ENCODE measurements around the gene MYO3B.

Gene MYO3B

DNA sequence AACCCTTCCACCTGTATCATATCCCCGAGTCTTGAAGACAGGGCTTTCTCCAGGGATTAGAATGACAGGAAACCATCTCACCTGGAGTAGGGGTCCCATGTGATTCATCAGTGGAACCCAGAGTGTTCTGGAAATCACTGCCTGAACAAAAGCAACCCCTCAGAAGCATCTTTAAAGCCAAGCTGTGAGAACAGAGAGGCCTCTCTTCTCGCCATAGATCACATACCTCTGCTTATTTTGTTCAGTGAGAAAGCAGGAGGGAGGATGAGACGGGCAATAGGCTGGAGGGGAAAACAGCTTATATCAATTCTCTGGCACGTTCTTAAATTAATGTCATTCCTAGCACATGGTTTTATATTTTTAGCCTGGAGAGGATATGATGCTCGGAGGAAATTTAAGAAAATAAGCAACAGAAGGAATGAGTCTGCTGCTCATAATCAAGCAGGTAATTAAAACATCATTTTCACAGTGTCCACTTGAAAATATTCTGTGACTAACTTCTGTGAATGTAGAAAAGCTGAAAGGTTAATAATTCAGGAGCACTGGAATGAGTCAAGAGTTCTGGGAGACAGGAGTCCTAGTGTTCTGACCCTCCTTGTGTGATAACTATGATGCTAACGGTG, 323.6 kb downstream of the MYO3B start:
- Histone ChIP-seq H3K9me3 (ENCODE audit: insufficient read depth, low read length) (no peaks in the 10 kb centered on the region), H3K9me2 (replicated peaks; ENCODE audit: insufficient read depth, low read length) (no peaks in the 10 kb centered on the region), H3K4me3 (ENCODE audit: insufficient read depth, low read length, poor library complexity, severe bottlenecking) (no peak overlapping the region), H3K27ac (ENCODE audit: low read depth, low read length) (no peak overlapping the region), H3K36me3 (ENCODE audit: low read length) (no peaks in the 10 kb centered on the region), H3K27me3 (ENCODE audit: low read length) (no peaks in the 10 kb centered on the region), H3F3A (ENCODE audit: insufficient read depth) (no peaks in the 10 kb centered on the region), H3K79me2 (ENCODE audit: insufficient read depth, low read length) (no peaks in the 10 kb centered on the region), H4K20me1 (ENCODE audit: low read depth, low read length) (no peaks in the 10 kb centered on the region), H3K9ac (ENCODE audit: low read length) (no peak overlapping the region), H3K4me2 (ENCODE audit: low read depth, low read length, poor library complexity, severe bottlenecking) (no peak overlapping the region), H2AFZ (ENCODE audit: low read depth, low read length, severe bottlenecking) (no peak overlapping the region)
- TF ChIP-seq, protein P1, sequence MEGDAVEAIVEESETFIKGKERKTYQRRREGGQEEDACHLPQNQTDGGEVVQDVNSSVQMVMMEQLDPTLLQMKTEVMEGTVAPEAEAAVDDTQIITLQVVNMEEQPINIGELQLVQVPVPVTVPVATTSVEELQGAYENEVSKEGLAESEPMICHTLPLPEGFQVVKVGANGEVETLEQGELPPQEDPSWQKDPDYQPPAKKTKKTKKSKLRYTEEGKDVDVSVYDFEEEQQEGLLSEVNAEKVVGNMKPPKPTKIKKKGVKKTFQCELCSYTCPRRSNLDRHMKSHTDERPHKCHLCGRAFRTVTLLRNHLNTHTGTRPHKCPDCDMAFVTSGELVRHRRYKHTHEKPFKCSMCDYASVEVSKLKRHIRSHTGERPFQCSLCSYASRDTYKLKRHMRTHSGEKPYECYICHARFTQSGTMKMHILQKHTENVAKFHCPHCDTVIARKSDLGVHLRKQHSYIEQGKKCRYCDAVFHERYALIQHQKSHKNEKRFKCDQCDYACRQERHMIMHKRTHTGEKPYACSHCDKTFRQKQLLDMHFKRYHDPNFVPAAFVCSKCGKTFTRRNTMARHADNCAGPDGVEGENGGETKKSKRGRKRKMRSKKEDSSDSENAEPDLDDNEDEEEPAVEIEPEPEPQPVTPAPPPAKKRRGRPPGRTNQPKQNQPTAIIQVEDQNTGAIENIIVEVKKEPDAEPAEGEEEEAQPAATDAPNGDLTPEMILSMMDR (IDR thresholded peaks at IDR 0.05; ENCODE audit: insufficient read depth, low read length, poor library complexity, severe bottlenecking): no peak
- TF ChIP-seq EZH2phosphoT487 (conservative IDR thresholded peaks at IDR 0.05; ENCODE audit: low read length): no peak

DNA sequence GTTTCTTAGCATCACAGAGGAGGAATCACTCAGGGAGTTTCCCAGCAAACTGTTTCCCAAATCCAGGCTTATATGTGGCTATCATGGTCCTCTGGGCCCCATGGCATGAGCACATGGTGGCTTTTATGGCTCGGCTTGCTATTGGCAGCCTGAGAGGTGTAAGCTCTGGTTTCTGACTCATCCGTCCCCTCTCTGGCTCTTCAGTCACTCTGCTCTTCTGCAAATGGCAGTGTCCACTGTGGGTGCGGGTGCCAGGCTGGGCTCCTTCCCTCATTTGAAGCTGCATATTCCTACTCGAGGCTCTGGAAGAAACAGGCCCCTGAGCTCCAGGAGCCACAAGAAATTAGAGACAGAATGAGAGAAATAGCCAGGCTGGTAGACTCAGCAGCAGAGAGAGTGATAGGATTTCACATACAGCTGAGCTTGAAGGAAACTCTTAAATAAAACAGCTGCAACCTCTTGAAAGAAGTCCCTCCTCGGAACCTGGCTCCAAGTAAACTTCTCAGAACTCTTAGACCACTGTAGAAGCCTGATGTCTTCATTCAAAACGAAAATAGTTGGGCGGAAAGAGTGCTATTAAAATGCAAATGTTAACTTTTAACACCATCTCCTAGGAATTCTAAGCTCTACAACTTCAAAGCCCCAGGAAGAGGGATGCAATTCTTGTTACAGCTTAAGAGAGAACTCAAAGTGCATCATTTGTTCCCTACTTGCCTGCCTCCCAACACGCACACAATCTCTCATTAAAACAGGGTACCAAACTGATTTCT, 324.6 kb downstream of the MYO3B start:
- Histone ChIP-seq H3K27ac (ENCODE audit: low read depth, low read length) (no peak overlapping the region), H3K9ac (ENCODE audit: low read length) (no peak overlapping the region), H3K9me2 (replicated peaks; ENCODE audit: insufficient read depth, low read length) (no peaks in the 10 kb centered on the region), H3K36me3 (ENCODE audit: low read length) (no peaks in the 10 kb centered on the region), H4K20me1 (ENCODE audit: low read depth, low read length) (no peaks in the 10 kb centered on the region), H3K9me3 (ENCODE audit: insufficient read depth, low read length) (no peaks in the 10 kb centered on the region), H2AFZ (ENCODE audit: low read depth, low read length, severe bottlenecking) (no peak overlapping the region), H3K4me2 (ENCODE audit: low read depth, low read length, poor library complexity, severe bottlenecking) (no peak overlapping the region), H3K4me3 (ENCODE audit: insufficient read depth, low read length, poor library complexity, severe bottlenecking) (no peak overlapping the region), H3K79me2 (ENCODE audit: insufficient read depth, low read length) (no peaks in the 10 kb centered on the region), H3F3A (ENCODE audit: insufficient read depth) (no peaks in the 10 kb centered on the region), H3K27me3 (ENCODE audit: low read length) (no peaks in the 10 kb centered on the region)
- no peak for TF ChIP-seq EZH2phosphoT487 (conservative IDR thresholded peaks at IDR 0.05; ENCODE audit: low read length)
- TF ChIP-seq, protein P1 (IDR thresholded peaks at IDR 0.05; ENCODE audit: insufficient read depth, low read length, poor library complexity, severe bottlenecking): no peak

DNA sequence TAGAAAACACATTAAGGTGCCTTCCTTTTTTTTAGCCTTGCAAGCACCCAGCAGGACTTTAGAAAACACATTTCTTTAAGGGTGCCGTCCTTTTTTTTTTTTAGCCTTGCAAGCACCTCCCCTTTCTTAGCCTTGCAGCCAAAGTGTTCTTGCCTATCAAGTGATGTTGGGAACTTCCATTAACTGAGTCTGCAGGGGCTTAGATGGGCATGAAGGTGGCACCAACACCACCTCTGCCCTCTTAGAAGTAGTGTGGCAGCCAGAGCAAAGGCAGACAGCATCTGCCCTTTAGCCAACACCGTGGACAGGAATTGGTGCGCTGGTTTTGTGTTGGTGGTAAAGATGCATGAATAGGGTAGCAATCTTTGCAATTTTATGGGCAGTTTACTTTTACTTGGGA, 325.6 kb downstream of the MYO3B start:
- Histone ChIP-seq H3K4me2 (ENCODE audit: low read depth, low read length, poor library complexity, severe bottlenecking) (no peak overlapping the region), H3K36me3 (ENCODE audit: low read length) (no peaks in the 10 kb centered on the region), H3K27ac (ENCODE audit: low read depth, low read length) (no peak overlapping the region), H2AFZ (ENCODE audit: low read depth, low read length, severe bottlenecking) (no peak overlapping the region), H3K9ac (ENCODE audit: low read length) (no peak overlapping the region), H3K9me2 (replicated peaks; ENCODE audit: insufficient read depth, low read length) (no peaks in the 10 kb centered on the region), H3K4me3 (ENCODE audit: insufficient read depth, low read length, poor library complexity, severe bottlenecking) (no peak overlapping the region), H3K27me3 (ENCODE audit: low read length) (no peaks in the 10 kb centered on the region), H3F3A (ENCODE audit: insufficient read depth) (no peaks in the 10 kb centered on the region), H3K9me3 (ENCODE audit: insufficient read depth, low read length) (no peaks in the 10 kb centered on the region), H4K20me1 (ENCODE audit: low read depth, low read length) (no peaks in the 10 kb centered on the region), H3K79me2 (ENCODE audit: insufficient read depth, low read length) (no peaks in the 10 kb centered on the region)
- no peak for TF ChIP-seq EZH2phosphoT487 (conservative IDR thresholded peaks at IDR 0.05; ENCODE audit: low read length)

Measured in SU-DHL-6 (cell line).